ENCODE data around the gene TFF2. TPM values are rescaled to one million over a fixed set of nuclear protein-coding genes. Genes with fewer than 3 reads are reported as not detected.

Gene TFF2
- total RNA-seq, 1 donor from 2014 or later, result not detected

GRCh38 chr21:42347601-42348327 is 3.0 kb downstream of the TFF2 start:
- Histone ChIP-seq H3K27me3 (ENCODE audit: low read depth) (peaks cover 38% of the 10 kb centered on the region), H3K9me3 (replicated peaks) (no peaks in the 10 kb centered on the region), H3K27ac (replicated peaks) (no peak overlapping the region), H3K4me3 (no peak overlapping the region), H3K36me3 (no peaks in the 10 kb centered on the region), H3K4me1 (no peaks in the 10 kb centered on the region)
- no peak for DNase-seq
- intact Hi-C loops (cut with micrococcal nuclease), result no loop called here
- TF ChIP-seq, protein P1, sequence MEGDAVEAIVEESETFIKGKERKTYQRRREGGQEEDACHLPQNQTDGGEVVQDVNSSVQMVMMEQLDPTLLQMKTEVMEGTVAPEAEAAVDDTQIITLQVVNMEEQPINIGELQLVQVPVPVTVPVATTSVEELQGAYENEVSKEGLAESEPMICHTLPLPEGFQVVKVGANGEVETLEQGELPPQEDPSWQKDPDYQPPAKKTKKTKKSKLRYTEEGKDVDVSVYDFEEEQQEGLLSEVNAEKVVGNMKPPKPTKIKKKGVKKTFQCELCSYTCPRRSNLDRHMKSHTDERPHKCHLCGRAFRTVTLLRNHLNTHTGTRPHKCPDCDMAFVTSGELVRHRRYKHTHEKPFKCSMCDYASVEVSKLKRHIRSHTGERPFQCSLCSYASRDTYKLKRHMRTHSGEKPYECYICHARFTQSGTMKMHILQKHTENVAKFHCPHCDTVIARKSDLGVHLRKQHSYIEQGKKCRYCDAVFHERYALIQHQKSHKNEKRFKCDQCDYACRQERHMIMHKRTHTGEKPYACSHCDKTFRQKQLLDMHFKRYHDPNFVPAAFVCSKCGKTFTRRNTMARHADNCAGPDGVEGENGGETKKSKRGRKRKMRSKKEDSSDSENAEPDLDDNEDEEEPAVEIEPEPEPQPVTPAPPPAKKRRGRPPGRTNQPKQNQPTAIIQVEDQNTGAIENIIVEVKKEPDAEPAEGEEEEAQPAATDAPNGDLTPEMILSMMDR (IDR thresholded peaks at IDR 0.05; ENCODE audit: borderline replicate concordance), result no peak

DNA sequence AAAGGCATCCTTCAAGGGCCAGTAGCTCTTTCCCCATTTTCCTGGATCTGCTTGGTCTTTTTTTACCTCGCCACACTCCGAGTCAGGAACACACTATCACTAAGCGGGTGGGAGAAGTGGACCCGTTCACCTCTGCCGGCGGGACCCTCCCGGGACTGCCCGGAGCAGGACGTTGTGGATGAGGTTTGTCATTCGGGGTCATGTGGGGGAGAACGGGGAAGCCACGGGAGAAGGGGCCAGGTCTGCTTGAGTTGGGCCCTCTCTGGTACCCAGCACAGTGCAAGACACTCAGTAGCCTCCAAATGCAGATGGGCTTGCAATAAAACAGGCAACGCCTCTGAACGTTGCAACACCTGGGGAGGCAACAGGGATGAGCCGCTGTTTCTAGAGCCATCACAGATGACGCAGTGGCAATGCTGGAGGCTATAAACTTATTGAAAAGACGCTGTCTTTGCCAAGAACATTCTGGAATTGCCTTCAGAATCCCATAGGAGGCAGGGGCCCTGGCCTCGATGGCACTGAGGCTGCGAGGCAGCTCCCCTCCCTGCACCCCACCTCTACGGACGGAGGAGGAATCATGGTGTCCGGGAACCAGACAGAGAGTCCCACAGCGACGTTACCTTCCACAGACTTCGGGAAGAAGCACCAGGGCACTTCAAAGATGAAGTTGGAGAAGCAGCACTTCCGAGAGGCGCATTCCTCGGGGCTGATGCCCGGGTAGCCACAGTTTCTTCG is 3.8 kb downstream of the TFF2 start:
- Histone ChIP-seq H3K4me3 (no peak overlapping the region), H3K36me3 (no peaks in the 10 kb centered on the region), H3K27me3 (ENCODE audit: low read depth) (peaks cover 38% of the 10 kb centered on the region), H3K4me1 (no peaks in the 10 kb centered on the region), H3K9me3 (replicated peaks) (no peaks in the 10 kb centered on the region), H3K27ac (replicated peaks) (no peak overlapping the region)
- TF ChIP-seq, protein P1 (IDR thresholded peaks at IDR 0.05; ENCODE audit: borderline replicate concordance), result no peak
- intact Hi-C loops (cut with micrococcal nuclease), result no loop called here
- no peak for DNase-seq

DNA sequence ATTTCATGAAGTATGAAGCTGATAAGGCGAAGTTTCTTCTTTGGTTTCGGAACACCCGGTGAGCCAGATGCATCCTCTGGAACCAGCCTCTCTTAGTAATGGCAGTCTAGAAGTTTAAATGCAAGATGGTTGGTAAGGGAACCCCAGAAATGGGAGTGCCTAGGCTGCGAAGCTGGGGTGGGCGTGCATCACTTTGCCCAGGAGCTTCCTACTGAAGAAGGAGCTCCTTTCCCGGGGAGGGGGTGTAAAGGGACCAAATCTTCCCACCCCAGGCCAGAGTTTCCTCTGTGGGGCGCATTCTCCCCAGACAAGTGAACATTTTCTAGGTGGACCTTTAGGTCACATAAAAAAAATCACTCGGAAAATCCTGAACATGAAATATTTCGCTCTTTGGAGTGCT is 4.4 kb downstream of the TFF2 start:
- Histone ChIP-seq H3K36me3 (no peaks in the 10 kb centered on the region), H3K27me3 (ENCODE audit: low read depth) (peaks cover 38% of the 10 kb centered on the region), H3K4me3 (no peak overlapping the region), H3K27ac (replicated peaks) (no peak overlapping the region), H3K4me1 (no peaks in the 10 kb centered on the region), H3K9me3 (replicated peaks) (no peaks in the 10 kb centered on the region)
- no peak for DNase-seq
- intact Hi-C loops (cut with micrococcal nuclease), result no loop called here
- TF ChIP-seq, protein P1 (IDR thresholded peaks at IDR 0.05; ENCODE audit: borderline replicate concordance), result no peak

GRCh38 chr21:42344631-42345030 is 6.2 kb downstream of the TFF2 start:
- Histone ChIP-seq H3K9me3 (replicated peaks) (no peaks in the 10 kb centered on the region), H3K4me3 (no peak overlapping the region), H3K27ac (replicated peaks) (no peak overlapping the region), H3K27me3 (ENCODE audit: low read depth) (peaks cover 38% of the 10 kb centered on the region), H3K36me3 (no peaks in the 10 kb centered on the region), H3K4me1 (no peaks in the 10 kb centered on the region)
- intact Hi-C loops (cut with micrococcal nuclease), result no loop called here
- TF ChIP-seq, protein P1 (IDR thresholded peaks at IDR 0.05; ENCODE audit: borderline replicate concordance), result no peak
- DNase-seq, result no peak

- no peak for DNase-seq
- Histone ChIP-seq H3K9me3 (replicated peaks) (no peaks in the 10 kb centered on the region), H3K4me3 (no peak overlapping the region), H3K27ac (replicated peaks) (no peak overlapping the region), H3K4me1 (no peaks in the 10 kb centered on the region), H3K36me3 (no peaks in the 10 kb centered on the region), H3K27me3 (ENCODE audit: low read depth) (peaks cover 32% of the 10 kb centered on the region)
- intact Hi-C loops (cut with micrococcal nuclease), result no loop called here
- TF ChIP-seq, protein P1 (IDR thresholded peaks at IDR 0.05; ENCODE audit: borderline replicate concordance), result no peak
Observed at GRCh38 chr21:42343963-42344510, 6.8 kb downstream of the TFF2 start.

Data from left ventricle myocardium inferior (tissue), 1 donor.